ENCODE data around the gene CCM2.

The CCM2 gene

DNA sequence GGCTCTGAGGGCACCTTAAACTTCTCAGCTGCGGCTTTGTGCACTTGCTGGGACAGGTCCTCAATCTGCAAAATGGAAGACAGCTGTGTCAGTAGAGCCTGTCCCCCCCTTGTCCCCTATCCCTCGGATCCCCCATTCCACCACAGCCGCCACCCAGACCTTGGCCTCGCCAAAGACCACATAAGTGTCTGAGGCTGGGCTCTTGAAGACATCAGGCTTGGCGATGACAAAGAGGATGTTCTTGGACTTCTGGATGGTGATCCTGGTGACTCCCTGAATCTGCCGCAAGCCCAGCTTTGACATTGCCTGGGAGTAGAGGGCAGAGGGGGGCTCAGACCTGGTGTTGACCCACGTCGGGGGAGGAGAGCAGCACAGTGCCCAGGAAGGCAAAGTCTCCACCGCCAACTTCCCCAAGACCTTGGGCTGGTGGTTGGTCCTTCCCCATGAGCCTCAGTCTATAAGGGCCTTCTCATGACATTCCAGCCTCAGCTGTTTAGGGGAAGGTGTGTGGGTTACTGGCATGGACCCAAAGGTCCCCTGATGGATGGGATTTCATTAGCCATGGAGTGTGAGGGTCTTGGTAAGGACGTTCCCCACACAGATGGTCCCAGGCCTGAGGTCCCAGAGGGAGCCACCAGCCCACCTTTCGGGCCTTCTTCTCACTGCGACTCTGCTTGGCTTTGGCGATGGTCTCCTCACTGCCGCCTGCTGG, 81.1 kb downstream of the CCM2 start:
- Histone ChIP-seq H3K27me3 (replicated peaks; ENCODE audit: control insufficient read depth, insufficient read depth, low read length, poor library complexity, severe bottlenecking) (no peaks in the 10 kb centered on the region), H3K27ac (ENCODE audit: insufficient read depth, low read length, poor library complexity, severe bottlenecking) (no peak overlapping the region), H3K36me3 (ENCODE audit: control insufficient read depth, insufficient read depth, low read length) (peaks cover 8% of the 10 kb centered on the region), H3K4me3 (ENCODE audit: insufficient read depth, low read depth, low read length, poor library complexity, severe bottlenecking) (no peak overlapping the region), H3K9me3 (ENCODE audit: control insufficient read depth, low read length) (no peaks in the 10 kb centered on the region), H3K4me1 (ENCODE audit: control insufficient read depth, insufficient read depth, low read length, poor library complexity, severe bottlenecking) (no peaks in the 10 kb centered on the region)
- no peak for DNase-seq

DNA sequence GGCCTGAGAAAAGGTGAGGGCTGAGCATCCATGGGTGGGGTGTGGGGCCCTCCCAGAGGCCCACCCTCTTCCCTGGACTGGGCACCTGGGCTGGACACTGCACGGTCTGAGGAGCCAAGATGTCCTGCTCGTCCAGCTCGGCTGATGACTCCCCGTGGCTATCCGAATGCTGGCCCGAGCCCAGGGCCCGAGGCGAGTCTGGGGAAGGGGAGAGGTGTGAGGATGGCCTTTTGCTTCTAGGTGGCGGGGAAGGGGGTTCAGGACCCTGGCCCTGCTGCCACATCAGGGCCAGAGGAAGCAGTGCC, 81.6 kb downstream of the CCM2 start:
- no peak overlapping the region for H3K4me3 ChIP-seq (ENCODE audit: insufficient read depth, low read depth, low read length, poor library complexity, severe bottlenecking)
- no peak overlapping the region for H3K27ac ChIP-seq (ENCODE audit: insufficient read depth, low read length, poor library complexity, severe bottlenecking)
- no peaks in the 10 kb centered on the region for H3K27me3 ChIP-seq (replicated peaks; ENCODE audit: control insufficient read depth, insufficient read depth, low read length, poor library complexity, severe bottlenecking)
- H3K36me3 ChIP-seq (ENCODE audit: control insufficient read depth, insufficient read depth, low read length) = peaks cover 5% of the 10 kb centered on the region
- no peaks in the 10 kb centered on the region for H3K4me1 ChIP-seq (ENCODE audit: control insufficient read depth, insufficient read depth, low read length, poor library complexity, severe bottlenecking)
- H3K9me3 ChIP-seq (ENCODE audit: control insufficient read depth, low read length) = no peaks in the 10 kb centered on the region
- DNase-seq = no peak

DNA sequence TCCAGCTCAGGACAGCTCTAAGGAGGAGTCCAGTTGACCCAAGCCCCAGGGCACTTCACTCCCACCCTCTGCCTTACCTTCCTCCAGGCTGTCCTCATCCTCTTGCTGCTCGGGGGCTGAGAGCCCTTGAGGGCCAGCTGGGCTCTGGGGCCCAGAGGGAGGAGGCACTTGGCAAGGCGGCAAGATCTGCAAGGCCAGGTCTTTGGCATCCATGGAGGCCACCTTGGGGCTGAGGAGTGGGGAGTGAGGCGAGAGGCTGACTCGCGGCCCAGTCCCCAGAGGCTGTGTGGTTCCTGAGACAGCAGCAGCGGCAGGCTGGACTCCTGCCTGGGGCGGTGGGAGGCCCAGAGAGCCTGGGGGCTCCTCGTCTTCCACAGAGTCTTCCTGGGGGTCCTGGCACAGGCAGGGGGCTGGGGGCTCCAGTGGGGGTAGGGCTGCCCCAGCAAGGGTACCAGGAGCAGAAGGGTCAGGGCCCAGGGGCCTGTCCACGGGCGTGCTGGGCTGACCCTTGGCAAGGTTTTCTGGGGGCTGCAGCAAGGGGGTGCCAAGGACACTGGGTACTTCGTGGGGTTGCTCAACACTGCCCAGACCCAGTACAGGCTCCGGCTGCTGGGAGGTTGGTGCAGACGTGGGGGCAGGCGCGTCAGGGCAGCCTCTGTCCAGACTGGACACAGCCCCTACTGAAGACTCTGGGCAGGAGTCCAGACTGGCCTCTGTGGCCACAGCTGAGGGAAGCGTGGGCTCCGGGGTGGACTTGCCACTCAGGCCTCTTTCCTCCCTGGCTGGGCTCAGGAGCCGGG, 82.2 kb downstream of the CCM2 start:
- Histone ChIP-seq H3K9me3 (ENCODE audit: control insufficient read depth, low read length) (no peaks in the 10 kb centered on the region), H3K27me3 (replicated peaks; ENCODE audit: control insufficient read depth, insufficient read depth, low read length, poor library complexity, severe bottlenecking) (no peaks in the 10 kb centered on the region), H3K4me1 (ENCODE audit: control insufficient read depth, insufficient read depth, low read length, poor library complexity, severe bottlenecking) (no peaks in the 10 kb centered on the region), H3K27ac (ENCODE audit: insufficient read depth, low read length, poor library complexity, severe bottlenecking) (no peak overlapping the region), H3K36me3 (ENCODE audit: control insufficient read depth, insufficient read depth, low read length) (no peaks in the 10 kb centered on the region), H3K4me3 (ENCODE audit: insufficient read depth, low read depth, low read length, poor library complexity, severe bottlenecking) (no peak overlapping the region)
- no peak for DNase-seq

DNA sequence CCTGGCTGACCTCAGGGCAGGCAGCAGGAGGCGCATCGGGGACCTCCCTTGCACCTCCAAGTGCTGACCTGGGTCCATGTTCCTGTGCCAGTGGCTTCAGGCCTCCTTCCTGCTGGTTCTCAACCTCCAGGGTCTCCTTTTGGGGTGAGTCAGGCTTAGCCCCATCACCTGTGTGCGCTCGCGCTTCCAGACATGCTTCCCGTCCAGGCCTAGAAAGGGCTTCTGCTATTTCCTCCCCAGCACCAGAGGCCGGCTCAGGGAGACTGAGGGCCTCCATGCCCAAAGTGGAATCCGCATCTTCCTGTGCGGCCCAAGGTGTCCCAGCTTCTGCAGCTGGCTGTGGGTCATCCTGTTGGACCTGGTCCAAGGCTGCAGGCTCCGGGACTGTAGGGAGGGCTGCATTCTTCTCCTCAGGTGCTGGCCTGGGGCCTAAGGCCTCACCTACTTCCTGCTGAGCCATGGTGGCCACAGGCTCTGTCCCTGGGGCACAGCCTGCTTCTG, 82.9 kb downstream of the CCM2 start:
- H3K4me3 ChIP-seq (ENCODE audit: insufficient read depth, low read depth, low read length, poor library complexity, severe bottlenecking) = no peak overlapping the region

DNA sequence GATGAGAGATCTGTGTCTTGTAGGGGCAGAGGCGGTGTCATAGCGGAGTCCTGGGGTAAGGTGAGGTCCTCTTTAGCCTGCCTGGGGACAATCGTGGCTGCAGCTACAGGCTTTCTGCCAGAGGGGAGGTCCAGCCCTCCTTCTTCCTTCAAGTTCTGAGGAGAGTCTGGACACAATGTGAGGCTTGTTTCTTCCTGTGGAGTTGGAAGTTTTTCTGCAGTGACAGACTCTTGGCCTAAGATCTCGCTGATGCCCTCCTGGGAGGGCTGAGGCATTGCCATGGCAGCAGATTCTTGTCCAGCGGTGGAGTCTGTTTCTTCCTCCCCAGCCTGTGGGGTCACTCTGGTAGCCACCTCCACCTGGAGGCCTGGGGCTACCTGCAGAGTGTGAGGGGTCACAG, 84.3 kb downstream of the CCM2 start:
- DNase-seq = no peak
- Histone ChIP-seq H3K4me1 (ENCODE audit: control insufficient read depth, insufficient read depth, low read length, poor library complexity, severe bottlenecking) (peaks cover 4% of the 10 kb centered on the region), H3K4me3 (ENCODE audit: insufficient read depth, low read depth, low read length, poor library complexity, severe bottlenecking) (no peak overlapping the region), H3K27me3 (replicated peaks; ENCODE audit: control insufficient read depth, insufficient read depth, low read length, poor library complexity, severe bottlenecking) (peaks cover 7% of the 10 kb centered on the region), H3K9me3 (ENCODE audit: control insufficient read depth, low read length) (no peaks in the 10 kb centered on the region), H3K36me3 (ENCODE audit: control insufficient read depth, insufficient read depth, low read length) (no peaks in the 10 kb centered on the region), H3K27ac (ENCODE audit: insufficient read depth, low read length, poor library complexity, severe bottlenecking) (no peak overlapping the region)

More for the DNA sequence above, 82.9 kb downstream of the CCM2 start:
- H3K9me3 ChIP-seq (ENCODE audit: control insufficient read depth, low read length) = no peaks in the 10 kb centered on the region
- H3K27me3 ChIP-seq (replicated peaks; ENCODE audit: control insufficient read depth, insufficient read depth, low read length, poor library complexity, severe bottlenecking) = no peaks in the 10 kb centered on the region
- H3K4me1 ChIP-seq (ENCODE audit: control insufficient read depth, insufficient read depth, low read length, poor library complexity, severe bottlenecking) = no peaks in the 10 kb centered on the region
- no peak overlapping the region for H3K27ac ChIP-seq (ENCODE audit: insufficient read depth, low read length, poor library complexity, severe bottlenecking)
- no peak for DNase-seq
- no peaks in the 10 kb centered on the region for H3K36me3 ChIP-seq (ENCODE audit: control insufficient read depth, insufficient read depth, low read length)

DNA sequence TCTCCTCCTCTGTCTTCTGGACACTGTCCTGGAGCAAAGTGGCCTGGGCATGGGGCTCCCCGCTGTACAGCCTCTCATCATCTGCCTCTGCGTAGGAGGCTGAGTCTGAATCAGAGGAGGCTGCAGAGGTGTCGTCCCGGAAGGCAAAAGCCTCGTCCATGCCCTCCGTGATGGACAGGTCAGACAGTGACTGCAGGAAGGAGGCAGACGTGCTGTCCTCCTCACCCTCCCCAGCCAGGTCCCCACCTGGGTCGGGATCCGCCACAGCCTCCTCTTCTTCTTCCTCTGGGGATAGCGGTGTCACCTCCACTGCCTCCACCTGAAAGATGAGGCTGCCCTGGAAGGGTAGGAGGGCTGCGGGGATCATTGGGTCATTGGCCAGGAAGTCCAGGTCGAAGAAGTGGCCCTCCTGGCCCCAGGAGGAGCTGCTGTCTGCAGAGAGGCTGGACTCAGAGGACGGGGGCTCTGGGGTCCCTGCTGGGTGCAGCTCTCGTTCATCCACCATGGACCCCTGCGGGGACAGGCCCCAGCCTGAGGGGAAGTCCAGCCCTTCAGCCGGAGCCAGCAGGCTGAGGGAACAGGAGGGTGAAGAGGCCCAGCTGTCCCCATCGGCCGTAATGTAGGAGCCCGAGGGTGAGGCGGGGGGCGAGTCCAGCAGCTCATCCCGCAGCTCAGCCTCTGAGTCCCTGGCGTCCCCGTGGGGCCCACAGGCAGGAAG, 85.1 kb downstream of the CCM2 start:
- Histone ChIP-seq H3K4me3 (ENCODE audit: insufficient read depth, low read depth, low read length, poor library complexity, severe bottlenecking) (no peak overlapping the region), H3K36me3 (ENCODE audit: control insufficient read depth, insufficient read depth, low read length) (no peaks in the 10 kb centered on the region), H3K27me3 (replicated peaks; ENCODE audit: control insufficient read depth, insufficient read depth, low read length, poor library complexity, severe bottlenecking) (peaks cover 10% of the 10 kb centered on the region), H3K4me1 (ENCODE audit: control insufficient read depth, insufficient read depth, low read length, poor library complexity, severe bottlenecking) (peaks cover 6% of the 10 kb centered on the region), H3K27ac (ENCODE audit: insufficient read depth, low read length, poor library complexity, severe bottlenecking) (no peak overlapping the region), H3K9me3 (ENCODE audit: control insufficient read depth, low read length) (no peaks in the 10 kb centered on the region)
- DNase-seq = no peak

DNA sequence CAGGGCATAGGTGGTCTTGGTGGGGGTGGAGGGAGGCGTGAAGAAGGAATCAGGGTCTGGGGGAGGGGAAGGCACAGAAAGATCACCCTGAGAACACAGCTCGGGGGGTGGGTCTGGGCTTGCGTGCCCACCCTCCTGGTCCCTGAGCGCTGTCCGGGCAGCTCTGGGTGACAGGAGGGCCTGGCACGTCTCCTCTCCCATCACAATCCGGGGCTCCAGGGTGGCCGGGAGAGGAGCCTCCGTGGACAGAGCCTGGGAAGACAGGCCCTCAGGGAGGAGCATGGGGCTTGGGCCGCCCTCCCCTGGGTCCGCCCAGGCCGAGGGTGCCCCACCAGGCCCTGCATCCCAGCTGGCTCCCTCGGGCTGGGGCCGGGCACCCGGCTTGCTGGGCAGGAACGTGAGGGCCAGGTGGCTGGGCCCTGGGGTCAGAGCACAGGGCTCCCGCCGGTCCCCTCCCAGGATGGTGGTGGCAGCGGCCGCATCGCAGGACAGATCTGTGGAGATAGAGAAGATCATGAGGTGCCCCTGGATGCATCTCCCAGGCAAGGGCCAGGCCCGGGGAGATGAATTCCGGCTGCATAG, 85.7 kb downstream of the CCM2 start:
- Histone ChIP-seq H3K4me3 (ENCODE audit: insufficient read depth, low read depth, low read length, poor library complexity, severe bottlenecking) (no peak overlapping the region), H3K4me1 (ENCODE audit: control insufficient read depth, insufficient read depth, low read length, poor library complexity, severe bottlenecking) (peaks cover 6% of the 10 kb centered on the region), H3K27me3 (replicated peaks; ENCODE audit: control insufficient read depth, insufficient read depth, low read length, poor library complexity, severe bottlenecking) (peaks cover 10% of the 10 kb centered on the region), H3K36me3 (ENCODE audit: control insufficient read depth, insufficient read depth, low read length) (no peaks in the 10 kb centered on the region), H3K27ac (ENCODE audit: insufficient read depth, low read length, poor library complexity, severe bottlenecking) (no peak overlapping the region), H3K9me3 (ENCODE audit: control insufficient read depth, low read length) (no peaks in the 10 kb centered on the region)
- DNase-seq = no peak

DNA sequence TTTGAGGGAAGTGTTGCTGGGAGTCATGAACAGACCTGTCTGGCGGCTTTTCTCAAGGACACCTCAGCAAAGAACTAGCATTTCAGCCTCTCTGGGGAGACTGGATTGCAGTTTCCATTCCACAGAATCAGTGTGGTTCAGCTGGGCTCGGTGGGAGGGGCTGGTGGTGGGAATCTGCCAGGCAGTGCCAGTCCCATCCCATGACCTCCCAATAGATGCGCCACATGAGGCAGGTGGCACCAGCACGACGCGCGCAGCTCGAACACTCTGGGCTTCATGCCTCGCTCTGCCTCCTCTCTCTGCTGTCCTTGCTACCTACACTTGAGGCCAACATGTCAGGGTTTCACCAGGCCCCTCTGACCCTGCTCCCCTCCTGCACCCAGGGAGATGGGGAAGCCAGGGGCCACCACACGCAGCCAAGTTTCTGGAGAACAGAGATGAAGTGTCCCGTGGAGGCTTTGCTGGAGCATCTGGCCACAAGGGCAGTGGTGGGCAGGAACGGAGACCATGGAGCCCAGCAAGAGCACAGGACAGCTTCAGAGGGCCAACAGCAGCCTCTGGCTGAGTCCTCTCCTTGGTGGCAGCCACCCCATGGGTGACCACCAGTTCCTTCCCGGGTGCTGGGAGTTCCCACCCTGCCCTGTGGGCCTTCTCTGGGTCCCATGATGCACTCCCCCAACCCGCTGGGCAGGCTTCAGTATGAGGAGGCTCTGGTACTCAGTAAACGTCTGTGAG, 86.5 kb downstream of the CCM2 start:
- H3K4me3 ChIP-seq (ENCODE audit: insufficient read depth, low read depth, low read length, poor library complexity, severe bottlenecking) = no peak overlapping the region
- H3K9me3 ChIP-seq (ENCODE audit: control insufficient read depth, low read length) = no peaks in the 10 kb centered on the region
- no peaks in the 10 kb centered on the region for H3K36me3 ChIP-seq (ENCODE audit: control insufficient read depth, insufficient read depth, low read length)
- H3K27me3 ChIP-seq (replicated peaks; ENCODE audit: control insufficient read depth, insufficient read depth, low read length, poor library complexity, severe bottlenecking) = peaks cover 10% of the 10 kb centered on the region
- DNase-seq = no peak
- H3K4me1 ChIP-seq (ENCODE audit: control insufficient read depth, insufficient read depth, low read length, poor library complexity, severe bottlenecking) = peaks cover 6% of the 10 kb centered on the region
- no peak overlapping the region for H3K27ac ChIP-seq (ENCODE audit: insufficient read depth, low read length, poor library complexity, severe bottlenecking)

DNA sequence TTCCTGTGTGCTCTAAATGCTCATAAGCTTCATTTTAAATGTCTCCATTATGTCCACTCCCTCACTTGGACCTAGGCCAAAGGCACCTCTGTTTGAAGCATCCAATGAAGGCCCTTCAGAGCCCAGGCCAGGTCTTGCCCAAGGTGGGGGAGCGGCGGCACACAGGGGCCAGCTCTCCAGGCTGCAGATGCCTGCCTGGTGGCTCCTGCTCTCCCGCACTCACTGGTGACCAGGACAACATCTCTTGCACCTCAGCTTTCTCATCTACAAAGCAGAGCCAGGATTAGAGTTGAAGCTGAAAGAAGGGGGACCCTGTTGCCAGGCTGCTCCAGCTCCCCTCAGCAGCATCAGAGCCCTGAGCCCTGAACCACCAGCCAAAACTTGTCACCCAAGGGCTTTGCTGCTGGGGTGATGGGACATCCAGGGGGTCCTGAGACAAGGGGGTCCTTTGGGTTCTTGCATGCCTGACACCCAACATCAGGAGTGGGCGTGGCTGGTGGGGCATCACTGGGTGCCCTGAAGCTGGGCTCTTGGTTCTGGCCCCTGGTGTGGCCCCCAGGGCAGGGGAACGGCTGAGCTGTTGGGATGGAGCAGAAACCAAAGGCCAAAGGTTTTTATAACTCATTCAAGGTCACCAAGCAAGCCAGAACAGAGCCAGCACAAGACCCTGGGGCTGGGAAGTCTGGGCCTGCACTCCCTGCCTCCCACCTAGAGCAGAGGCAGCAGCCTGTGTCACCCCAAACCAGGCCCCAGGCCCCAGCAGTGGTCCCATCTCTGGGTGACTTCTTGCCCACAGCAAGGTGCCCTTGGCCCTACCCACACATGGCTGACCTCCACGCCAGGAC, 87.5 kb downstream of the CCM2 start:
- peaks cover 10% of the 10 kb centered on the region for H3K27me3 ChIP-seq (replicated peaks; ENCODE audit: control insufficient read depth, insufficient read depth, low read length, poor library complexity, severe bottlenecking)
- no peaks in the 10 kb centered on the region for H3K36me3 ChIP-seq (ENCODE audit: control insufficient read depth, insufficient read depth, low read length)
- H3K27ac ChIP-seq (ENCODE audit: insufficient read depth, low read length, poor library complexity, severe bottlenecking) = no peak overlapping the region
- no peak for DNase-seq
- H3K4me3 ChIP-seq (ENCODE audit: insufficient read depth, low read depth, low read length, poor library complexity, severe bottlenecking) = no peak overlapping the region
- no peaks in the 10 kb centered on the region for H3K9me3 ChIP-seq (ENCODE audit: control insufficient read depth, low read length)
- H3K4me1 ChIP-seq (ENCODE audit: control insufficient read depth, insufficient read depth, low read length, poor library complexity, severe bottlenecking) = peaks cover 6% of the 10 kb centered on the region
